GM15510 (cell line): ENCODE data around the gene TCF12.

ENCODE experiments used
- POLR2A ChIP-seq: IDR thresholded peaks from 3 replicates; pipeline ENCODE4 v1.6.1; 2011; ENCODE audit warnings: borderline replicate concordance; ENCODE audit not compliant: insufficient read length; ENCODE audit errors: extremely low read depth

TCF12 gene

DNA sequence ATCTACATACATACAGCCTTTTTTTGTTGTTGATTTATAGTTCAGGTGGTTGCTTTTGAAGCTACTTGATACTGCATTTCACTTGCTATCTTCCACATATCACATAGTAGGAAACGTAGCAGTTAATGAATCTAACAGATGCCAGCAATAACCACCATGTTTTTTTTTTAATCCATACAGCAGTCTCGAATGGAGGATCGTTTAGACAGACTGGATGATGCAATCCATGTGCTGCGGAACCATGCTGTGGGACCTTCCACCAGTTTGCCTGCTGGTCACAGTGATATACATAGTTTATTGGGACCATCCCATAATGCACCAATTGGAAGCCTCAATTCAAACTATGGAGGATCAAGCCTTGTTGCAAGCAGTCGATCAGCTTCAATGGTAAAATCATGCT, 334.6 kb downstream of the TCF12 start:
- TF ChIP-seq POLR2A, result no peak

DNA sequence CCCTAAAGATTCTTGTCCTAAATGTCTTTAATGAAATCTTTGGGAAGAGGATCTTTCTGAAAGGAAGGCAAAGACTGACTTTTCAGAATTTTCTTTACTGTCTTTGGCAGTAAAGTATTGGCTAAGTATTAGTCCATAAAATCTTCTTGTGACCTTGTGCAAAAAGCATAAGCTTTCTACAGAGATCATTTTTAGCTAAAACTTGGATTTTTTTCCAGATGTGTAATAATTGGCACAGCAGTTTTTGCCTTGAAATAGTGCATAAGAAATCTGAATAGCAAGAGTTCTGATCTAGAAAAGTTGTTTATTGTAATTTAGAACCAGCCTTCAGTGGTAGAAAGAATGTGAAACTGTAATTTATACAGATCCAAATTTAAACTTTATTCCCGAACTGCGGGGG, 335.1 kb downstream of the TCF12 start:
- no peak for TF ChIP-seq POLR2A

DNA sequence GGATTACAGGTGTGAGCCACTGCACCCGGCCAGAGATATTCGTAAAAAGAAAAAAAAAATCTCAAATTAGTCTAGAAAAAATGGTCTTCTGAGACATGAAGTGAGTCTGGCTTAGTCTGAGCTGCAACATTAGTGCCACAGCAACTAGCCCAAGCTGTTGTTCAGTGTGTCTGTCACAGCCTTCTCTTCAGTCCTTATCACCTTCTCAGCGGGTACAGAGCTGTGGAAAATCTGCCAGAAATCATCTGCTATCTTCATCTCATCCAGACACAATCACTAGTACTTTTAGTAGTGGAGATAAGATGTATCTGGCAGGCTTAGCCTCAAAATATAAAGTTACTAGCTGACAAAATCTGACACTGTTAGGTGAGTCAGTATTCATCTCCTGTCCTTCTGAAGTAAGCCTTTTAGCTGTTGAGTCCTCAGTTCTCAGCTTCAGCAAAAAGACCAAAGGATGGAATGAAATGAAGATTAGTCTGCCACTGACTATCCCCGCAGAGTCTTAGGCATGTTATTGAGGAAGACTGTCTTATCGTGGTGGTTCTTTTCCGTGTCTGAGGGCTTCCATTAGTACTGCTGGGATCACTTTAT, 337.4 kb downstream of the TCF12 start:
- TF ChIP-seq POLR2A, result no peak

DNA sequence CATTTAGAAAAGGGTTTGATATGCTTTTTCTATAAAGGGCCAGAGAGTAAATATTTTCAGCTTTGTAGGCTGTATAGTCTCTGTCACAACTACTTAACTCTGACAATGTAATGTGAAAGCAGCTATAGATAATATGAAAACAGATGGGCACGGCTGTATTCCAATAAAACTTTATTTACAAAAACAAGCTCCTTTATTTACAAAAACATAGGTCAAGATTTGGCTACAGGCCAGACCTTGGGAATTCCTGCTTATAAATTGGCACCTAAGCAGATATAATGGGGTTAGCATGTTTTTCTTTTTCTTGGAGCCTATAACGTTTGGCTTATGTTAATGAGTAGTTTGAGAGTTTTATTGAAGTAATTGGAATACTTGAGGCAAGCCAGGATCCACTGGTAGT, 338.5 kb downstream of the TCF12 start:
- no peak for TF ChIP-seq POLR2A

DNA sequence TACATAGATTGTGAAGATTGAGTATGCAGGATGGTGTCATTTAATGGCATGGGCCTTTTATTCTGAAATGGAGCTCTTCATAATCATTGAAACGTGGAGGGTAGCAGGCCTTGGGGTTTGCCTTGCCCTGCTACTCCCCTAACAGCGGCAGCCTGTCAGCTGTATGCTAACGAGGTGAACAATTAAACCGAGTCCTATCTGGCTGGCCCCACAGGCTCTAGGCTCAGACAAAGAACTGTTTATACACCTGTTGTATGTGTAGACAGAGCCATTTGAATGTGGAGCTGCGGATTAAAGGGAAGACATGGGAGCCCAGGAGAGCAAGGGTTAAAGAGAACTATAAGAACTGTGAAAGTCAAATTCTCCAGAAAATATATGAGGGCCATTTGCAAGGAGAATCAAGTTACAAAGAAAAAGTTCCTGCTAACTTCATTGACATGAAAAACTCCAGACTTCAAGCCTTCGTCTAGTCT, 341.2 kb downstream of the TCF12 start:
- TF ChIP-seq POLR2A, result no peak

DNA sequence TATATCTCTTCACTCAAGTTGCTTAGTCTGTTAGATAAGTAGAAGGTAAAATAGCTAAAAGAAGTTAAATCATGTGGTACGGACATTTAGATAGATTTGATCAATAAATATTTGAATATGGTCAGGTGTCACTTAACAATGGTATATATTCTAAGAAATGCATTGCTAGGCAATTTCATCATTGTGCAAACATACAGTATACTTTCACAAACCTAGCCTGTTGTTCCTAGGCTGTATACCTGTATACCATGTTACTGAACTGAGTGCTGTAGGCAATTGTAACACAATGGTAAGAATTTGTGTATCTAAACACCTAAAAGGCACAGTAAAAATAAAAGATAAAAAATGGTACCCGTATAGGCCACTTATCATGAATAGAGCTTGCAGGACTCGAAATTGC, 345.1 kb downstream of the TCF12 start:
- no peak for TF ChIP-seq POLR2A

DNA sequence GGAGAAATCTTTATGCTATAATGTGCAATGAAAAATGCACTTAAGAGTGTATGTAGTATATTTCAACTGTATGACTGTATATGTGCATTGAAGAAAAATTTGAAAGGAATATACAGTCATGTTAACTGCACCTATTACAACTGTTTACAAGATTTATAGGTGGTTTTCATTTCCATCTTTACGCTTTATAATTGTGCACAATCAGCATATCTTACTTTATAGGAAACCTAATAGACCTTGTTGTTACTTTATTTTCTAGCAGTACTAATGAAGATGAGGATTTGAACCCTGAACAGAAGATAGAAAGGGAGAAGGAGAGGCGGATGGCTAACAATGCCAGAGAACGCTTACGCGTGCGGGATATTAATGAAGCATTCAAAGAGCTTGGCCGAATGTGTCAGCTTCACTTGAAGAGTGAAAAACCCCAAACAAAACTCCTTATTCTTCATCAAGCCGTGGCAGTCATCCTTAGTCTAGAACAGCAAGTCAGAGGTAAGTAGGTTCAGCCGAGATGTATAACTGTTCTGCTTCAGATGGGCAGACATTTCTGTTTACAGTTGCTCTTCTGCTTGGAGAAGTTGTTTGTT, 354.4 kb downstream of the TCF12 start:
- TF ChIP-seq POLR2A, result no peak

DNA sequence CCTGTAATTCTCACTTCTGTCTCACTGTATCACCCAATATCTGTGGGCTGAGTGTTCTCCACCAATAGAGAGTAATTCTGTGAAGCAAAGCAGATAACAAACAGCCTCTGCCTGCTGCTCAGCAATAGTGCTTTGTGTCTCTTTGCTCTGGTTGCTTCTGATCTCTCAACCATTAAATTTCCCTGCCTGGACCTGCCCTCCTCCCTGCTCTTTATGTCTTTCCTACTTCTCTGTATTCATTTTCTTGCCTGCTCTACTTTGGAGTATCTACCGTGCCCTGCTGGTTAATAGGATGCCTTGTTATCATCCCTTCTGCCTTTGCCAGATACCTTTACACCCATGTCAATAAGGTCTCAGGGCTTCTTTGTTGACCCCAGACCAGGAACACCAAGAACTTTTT, 355.0 kb downstream of the TCF12 start:
- no peak for TF ChIP-seq POLR2A

DNA sequence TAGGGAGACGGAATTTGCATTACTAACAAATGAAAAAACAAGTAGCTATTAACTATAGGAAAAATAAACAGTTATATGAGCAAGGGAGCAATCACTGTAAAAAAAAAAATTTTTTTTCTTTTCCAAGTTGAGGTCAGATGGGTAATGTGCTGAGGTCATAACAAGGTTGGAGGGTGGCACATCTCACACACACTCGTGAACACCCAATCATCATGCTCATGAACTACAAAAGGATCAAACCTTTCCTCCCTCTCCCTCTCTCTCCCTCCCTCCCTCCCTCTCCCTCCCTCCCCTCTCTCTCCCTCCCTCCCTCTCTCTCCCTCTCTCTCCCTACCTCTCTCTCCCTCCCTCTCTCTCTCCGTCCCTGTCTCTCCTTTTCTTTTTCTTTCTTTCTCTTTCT, 360.0 kb downstream of the TCF12 start:
- TF ChIP-seq POLR2A, result no peak

DNA sequence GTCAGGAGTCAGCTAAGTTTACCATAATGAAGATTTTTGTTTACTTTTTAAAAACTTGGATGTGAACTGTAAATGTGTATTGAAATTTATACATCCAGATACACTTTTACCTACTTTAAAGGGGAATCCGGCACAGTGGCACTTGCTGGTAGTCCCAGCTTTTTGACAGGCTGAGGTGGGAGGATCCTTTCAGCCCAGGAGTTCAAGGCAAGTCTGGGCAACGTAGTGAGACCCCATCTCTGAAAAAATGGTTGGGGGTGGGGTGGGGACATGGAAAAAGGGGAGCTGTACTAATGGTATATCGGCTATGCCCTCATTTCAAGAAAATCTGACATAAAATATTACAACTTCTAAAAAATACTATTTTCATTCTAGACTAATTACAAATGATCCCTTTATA, 362.0 kb downstream of the TCF12 start:
- no peak for TF ChIP-seq POLR2A

DNA sequence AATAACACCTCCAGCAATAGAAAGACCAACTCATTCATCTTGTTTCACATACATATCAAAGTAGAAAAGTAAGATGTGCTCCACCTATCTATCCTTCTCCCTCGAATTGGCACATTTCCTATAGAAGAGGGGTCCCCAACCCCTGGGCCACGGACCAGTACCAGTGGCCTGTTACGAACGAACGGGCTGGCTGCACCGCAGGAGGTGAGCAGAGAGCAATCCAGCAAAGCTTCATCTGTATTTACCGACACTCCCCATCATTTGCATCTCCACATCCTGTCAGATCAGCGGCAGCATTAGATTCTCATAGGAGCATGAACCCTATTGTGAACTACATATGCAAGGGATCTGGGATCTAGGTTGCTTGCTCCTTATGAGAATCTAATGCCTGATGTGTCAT, 362.9 kb downstream of the TCF12 start:
- TF ChIP-seq POLR2A, result no peak

DNA sequence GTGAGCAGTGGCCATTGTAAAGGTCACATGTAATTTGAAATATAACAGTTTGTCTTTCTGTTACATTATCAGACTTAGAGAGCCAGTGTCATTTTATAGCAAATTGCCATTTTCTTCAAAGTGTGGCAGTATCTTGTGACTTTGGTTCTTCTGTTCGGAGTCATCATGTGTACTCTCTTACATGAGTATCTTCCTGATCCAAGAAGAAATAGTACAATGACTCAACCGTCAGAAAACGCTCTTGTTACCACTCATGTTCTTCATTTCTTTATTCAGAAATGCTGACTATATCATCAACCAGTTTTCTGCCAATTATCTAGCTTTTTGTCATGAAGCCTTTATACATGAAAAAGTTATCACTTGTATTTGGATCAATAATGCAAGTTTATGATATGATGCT, 364.2 kb downstream of the TCF12 start:
- no peak for TF ChIP-seq POLR2A

DNA sequence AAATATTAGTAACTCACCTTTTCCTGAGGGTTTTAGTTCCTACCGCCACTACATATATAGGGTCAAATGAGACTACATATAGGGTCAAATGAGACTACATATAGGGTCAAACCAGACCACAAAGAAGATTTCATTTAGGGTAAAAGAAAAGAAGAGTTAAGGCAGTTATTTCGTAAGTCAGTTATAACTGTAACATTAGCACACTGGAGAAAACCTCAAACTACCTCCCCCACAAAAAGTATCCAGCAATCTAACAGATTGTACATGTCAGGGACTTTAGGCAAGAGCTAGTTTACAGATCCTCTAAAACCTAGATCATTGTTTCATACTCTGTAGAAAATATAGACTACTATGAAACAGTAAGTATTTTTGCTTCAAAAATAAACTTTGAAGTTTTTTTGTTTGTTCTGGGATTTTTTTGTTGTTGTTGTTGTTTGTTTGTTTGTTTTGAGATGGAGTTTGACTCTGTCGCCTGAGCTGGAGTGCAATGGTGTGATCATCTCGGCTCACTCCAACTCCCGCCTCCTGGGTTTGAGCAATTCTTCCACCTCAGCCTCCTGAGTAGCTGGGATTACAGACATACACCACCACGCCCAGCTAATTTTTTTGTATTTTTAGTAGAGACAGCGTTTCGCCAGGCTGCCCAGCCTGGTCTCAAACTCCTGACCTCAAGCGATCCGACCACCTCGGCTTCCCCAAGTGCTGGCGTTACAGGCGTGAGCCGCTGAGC, 365.5 kb downstream of the TCF12 start:
- no peak for TF ChIP-seq POLR2A

DNA sequence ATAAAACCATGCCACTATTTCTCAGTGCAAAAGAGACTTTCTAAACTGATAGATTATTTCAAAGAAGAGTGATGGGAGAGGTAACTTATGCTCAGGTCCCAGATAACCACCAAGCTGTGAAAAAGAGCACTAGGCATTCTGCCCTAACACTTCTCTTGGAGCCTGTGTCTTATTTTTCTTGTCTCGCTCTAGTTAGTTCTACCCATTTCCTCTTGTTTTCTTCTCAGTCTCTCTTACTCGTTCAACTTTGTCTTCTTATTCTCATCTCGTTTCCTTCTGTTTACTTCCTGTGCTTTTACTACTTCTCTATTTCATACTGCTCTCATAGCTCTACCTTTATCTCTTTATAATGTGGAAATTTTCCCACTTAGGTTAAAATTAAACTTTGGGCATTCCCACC, 366.1 kb downstream of the TCF12 start:
- no peak for TF ChIP-seq POLR2A

DNA sequence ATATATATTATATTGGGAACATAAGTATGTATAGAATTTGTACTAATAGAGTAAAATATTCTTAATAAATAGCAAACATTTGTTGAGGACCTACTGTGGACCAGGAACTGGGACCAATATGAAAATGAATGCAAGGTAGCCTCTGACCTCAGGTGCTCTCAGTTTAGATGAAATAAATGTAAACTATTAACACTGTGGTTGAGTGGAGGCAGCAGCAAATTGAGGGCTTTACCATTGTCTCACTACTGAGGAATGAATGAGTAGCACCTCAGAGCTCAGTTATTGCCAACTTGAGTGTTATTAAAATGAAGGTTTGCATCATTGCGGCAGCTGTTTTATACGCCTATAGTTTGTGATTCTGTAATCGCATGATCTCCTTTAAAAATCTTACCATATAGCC, 366.9 kb downstream of the TCF12 start:
- TF ChIP-seq POLR2A, result no peak
